OCI-LY1 (cell line): Measurements from ENCODE around the gene STAG1.
"Not testable (repeated sequence)": the region's sequence is repeated elsewhere in the genome, so short reads cannot be mapped to it uniquely, and the experiment has no call there.

ENCODE experiments used
- H2AFZ ChIP-seq: fragments of 200-600 bp; sonication (generic), shearing (Covaris generic); 2 replicates; pipeline ENCODE4 v1.6.0; 2014; ENCODE audit warnings: antibody characterized with exemption, mild to moderate bottlenecking, low read length
- H3F3A ChIP-seq: fragments of 200-600 bp; sonication (generic), shearing (Covaris generic); 2 replicates; pipeline ENCODE4 v1.6.0; 2014; ENCODE audit warnings: mild to moderate bottlenecking, antibody characterized with exemption, low read length, moderate library complexity; ENCODE audit not compliant: insufficient read depth
- H3K27ac ChIP-seq: fragments of 200-600 bp; sonication (generic); 2 replicates; pipeline ENCODE4 v1.5.1; 2014; ENCODE audit warnings: low read length, mixed run types, mild to moderate bottlenecking, low read depth; ENCODE audit not compliant: poor library complexity, severe bottlenecking
- H3K27me3 ChIP-seq: fragments of 200-600 bp; sonication (generic); 2 replicates; pipeline ENCODE4 v1.6.0; 2014; ENCODE audit warnings: antibody characterized with exemption, mild to moderate bottlenecking, low read length, moderate library complexity; ENCODE audit not compliant: insufficient read depth
- H3K36me3 ChIP-seq: fragments of 200-600 bp; sonication (generic); 2 replicates; pipeline ENCODE4 v1.6.1; 2014; ENCODE audit warnings: mild to moderate bottlenecking, antibody characterized with exemption, low read length, moderate library complexity, mixed read lengths; ENCODE audit not compliant: insufficient read depth
- H3K4me1 ChIP-seq: fragments of 200-600 bp; sonication (generic); 2 replicates; pipeline ENCODE4 v1.5.1; 2014; ENCODE audit warnings: mild to moderate bottlenecking, low read length, moderate library complexity; ENCODE audit not compliant: insufficient read depth, severe bottlenecking
- H3K4me2 ChIP-seq: fragments of 200-600 bp; sonication (generic), shearing (Covaris generic); 2 replicates; pipeline ENCODE4 v1.6.1; 2014; ENCODE audit warnings: low read length
- H3K4me3 ChIP-seq: fragments of 200-600 bp; sonication (generic); 2 replicates; pipeline ENCODE4 v1.5.1; 2014; ENCODE audit warnings: low read length, low read depth, mild to moderate bottlenecking, mixed read lengths; ENCODE audit not compliant: poor library complexity, severe bottlenecking
- H3K79me2 ChIP-seq: fragments of 200-600 bp; shearing (Covaris generic); 2 replicates; pipeline ENCODE4 v1.6.1; 2016; ENCODE audit warnings: mixed run types, low read length, mixed read lengths; ENCODE audit not compliant: insufficient read depth
- H3K9ac ChIP-seq: fragments of 200-600 bp; sonication (generic), shearing (Covaris generic); 2 replicates; pipeline ENCODE4 v1.6.1; 2014; ENCODE audit warnings: mild to moderate bottlenecking, low read length, mixed read lengths
- H3K9me2 ChIP-seq: fragments of 200-600 bp; sonication (generic), shearing (Covaris generic); 2 replicates; pipeline ENCODE4 v1.6.1; 2014; ENCODE audit warnings: low read depth, mild to moderate bottlenecking, low read length, mixed read lengths
- H3K9me3 ChIP-seq: fragments of 200-600 bp; shearing (Covaris generic); 2 replicates; pipeline ENCODE4 v1.6.1; 2014; ENCODE audit warnings: low read length, mixed read lengths
- H4K20me1 ChIP-seq: fragments of 200-600 bp; sonication (generic), shearing (Covaris generic); 2 replicates; pipeline ENCODE4 v1.6.0; 2016; ENCODE audit warnings: mild to moderate bottlenecking, low read length; ENCODE audit not compliant: insufficient read depth
- EZH2 ChIP-seq: fragments of 200-600 bp; sonication (generic), shearing (Covaris generic); IDR thresholded peaks from 2 replicates; pipeline ENCODE4 v1.8.0; 2017; ENCODE audit warnings: borderline replicate concordance, mixed run types, mild to moderate bottlenecking, antibody characterized with exemption, low read length, moderate library complexity, mixed read lengths
- TF ChIP-seq, protein P1 (sequence below): fragments of 200-600 bp; sonication (generic), shearing (Covaris generic); IDR thresholded peaks from 2 replicates; pipeline ENCODE4 v1.5.1; 2017; ENCODE audit warnings: mild to moderate bottlenecking, antibody characterized with exemption, low read length, moderate library complexity, mixed read lengths

The STAG1 gene

DNA sequence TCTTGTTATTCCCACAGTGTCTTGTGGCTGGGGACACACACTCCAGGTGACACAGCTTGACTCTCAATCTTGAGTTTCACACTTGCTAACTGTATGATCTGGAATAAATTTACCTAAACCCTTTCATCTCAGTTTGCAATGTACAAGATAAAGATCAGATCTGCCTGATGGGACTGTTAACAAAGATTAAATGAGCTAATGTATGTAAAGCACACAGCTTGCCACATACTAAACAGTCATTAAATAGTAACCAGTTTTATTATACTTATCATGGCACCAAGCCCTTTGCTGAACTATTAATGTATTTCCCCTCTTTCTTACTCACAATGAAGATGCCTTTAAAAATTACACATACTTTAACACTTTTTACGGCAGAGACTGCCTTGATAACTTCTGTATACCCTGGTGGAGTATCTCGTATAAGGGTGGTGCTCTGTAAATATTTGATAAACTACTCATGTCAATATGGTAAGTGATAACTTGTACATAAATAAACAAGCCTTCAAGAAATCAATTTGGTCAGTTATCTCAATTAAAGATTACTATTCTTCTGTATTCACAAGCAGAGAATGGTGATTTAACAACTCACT lies 184.5 kb downstream of the STAG1 start:
- Histone ChIP-seq H3K27ac (no peak overlapping the region), H3K9me3 (no peaks in the 10 kb centered on the region), H3K36me3 (peaks cover 7% of the 10 kb centered on the region; the same call in 1 of the 2 replicates), H3K4me3 (no peak overlapping the region), H3K27me3 (no peaks in the 10 kb centered on the region), H3K4me2 (no peak overlapping the region), H3K9ac (no peak overlapping the region), H3K9me2 (no peaks in the 10 kb centered on the region), H4K20me1 (no peaks in the 10 kb centered on the region), H3K79me2 (no peaks in the 10 kb centered on the region), H3F3A (no peaks in the 10 kb centered on the region), H2AFZ (no peak overlapping the region), H3K4me1 (no peaks in the 10 kb centered on the region)
- no peak for TF ChIP-seq EZH2
- TF ChIP-seq, protein P1, sequence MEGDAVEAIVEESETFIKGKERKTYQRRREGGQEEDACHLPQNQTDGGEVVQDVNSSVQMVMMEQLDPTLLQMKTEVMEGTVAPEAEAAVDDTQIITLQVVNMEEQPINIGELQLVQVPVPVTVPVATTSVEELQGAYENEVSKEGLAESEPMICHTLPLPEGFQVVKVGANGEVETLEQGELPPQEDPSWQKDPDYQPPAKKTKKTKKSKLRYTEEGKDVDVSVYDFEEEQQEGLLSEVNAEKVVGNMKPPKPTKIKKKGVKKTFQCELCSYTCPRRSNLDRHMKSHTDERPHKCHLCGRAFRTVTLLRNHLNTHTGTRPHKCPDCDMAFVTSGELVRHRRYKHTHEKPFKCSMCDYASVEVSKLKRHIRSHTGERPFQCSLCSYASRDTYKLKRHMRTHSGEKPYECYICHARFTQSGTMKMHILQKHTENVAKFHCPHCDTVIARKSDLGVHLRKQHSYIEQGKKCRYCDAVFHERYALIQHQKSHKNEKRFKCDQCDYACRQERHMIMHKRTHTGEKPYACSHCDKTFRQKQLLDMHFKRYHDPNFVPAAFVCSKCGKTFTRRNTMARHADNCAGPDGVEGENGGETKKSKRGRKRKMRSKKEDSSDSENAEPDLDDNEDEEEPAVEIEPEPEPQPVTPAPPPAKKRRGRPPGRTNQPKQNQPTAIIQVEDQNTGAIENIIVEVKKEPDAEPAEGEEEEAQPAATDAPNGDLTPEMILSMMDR = no peak

DNA sequence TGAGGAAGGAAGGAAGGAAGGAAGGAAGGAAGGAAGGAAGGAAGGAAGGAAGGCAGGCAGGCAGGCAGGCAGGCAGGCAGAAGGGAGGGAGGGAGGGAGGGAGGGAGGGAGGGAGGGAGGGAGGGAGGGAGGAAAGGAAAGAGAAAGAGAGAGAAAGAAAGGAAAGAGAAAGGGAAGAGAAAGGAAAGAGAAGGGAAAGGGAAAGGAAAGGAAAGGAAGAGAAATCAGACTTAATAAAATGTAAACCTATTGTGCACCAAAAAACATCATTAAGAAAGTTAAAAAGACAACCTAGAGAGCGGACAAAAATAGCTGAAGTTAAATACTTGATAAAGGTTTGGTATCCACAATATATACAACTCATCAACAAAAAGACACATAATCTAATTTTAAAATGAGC lies 187.2 kb downstream of the STAG1 start:
- not testable (repeated sequence) for H3K9me3 ChIP-seq, H3K9me2 ChIP-seq, H3K4me3 ChIP-seq, H3F3A ChIP-seq, H4K20me1 ChIP-seq, H3K4me1 ChIP-seq, H3K27ac ChIP-seq, H3K4me2 ChIP-seq, H3K27me3 ChIP-seq, H3K36me3 ChIP-seq, H3K79me2 ChIP-seq, H2AFZ ChIP-seq, H3K9ac ChIP-seq

DNA sequence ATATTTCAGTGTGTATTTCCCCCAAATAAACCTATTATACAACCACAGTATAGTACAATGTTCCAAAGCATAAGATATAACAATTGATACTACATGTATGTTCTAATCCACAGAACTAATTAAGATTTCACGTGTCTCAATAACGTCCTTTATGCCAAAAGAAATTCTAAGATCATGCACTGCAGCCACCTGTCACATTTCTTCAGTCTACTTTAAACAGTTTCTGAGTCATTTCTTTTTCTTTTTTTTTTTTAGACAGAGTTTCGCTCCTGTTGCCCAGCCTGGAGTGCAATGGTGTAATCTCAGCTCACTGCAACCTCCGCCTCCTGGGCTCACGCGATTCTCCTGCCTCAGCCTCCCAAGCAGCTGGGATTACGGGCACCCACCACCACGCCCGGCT lies 190.2 kb downstream of the STAG1 start:
- H2AFZ ChIP-seq = no peak overlapping the region
- H3K9ac ChIP-seq = no peak overlapping the region
- H4K20me1 ChIP-seq = no peaks in the 10 kb centered on the region
- no peak overlapping the region for H3K4me3 ChIP-seq
- no peaks in the 10 kb centered on the region for H3K9me3 ChIP-seq
- no peak overlapping the region for H3K27ac ChIP-seq
- no peaks in the 10 kb centered on the region for H3K27me3 ChIP-seq
- no peaks in the 10 kb centered on the region for H3K79me2 ChIP-seq
- H3F3A ChIP-seq = no peaks in the 10 kb centered on the region
- TF ChIP-seq EZH2 = no peak
- TF ChIP-seq, protein P1 = no peak
- no peaks in the 10 kb centered on the region for H3K36me3 ChIP-seq
- no peaks in the 10 kb centered on the region for H3K4me1 ChIP-seq
- no peaks in the 10 kb centered on the region for H3K9me2 ChIP-seq
- no peak overlapping the region for H3K4me2 ChIP-seq

DNA sequence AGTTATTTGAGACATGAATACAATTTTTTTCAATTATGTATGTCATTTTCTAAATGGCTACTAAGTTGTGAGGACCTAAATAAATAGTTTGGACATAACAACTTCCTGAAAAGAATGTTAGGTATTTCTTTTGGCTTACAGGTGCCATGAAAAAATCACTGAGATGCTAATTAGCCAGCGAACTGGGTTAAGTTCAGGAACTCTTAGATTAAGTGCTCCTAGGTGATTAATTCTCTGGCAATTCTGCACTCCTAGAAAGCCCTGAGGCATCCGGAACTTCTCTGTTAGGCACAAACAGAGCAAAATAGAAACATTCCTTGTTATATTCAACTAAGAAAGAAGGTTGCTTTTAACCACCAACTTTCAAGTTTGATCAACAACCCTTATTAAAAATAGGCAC lies 192.3 kb downstream of the STAG1 start:
- Histone ChIP-seq H3K27me3 (no peaks in the 10 kb centered on the region), H3K27ac (no peak overlapping the region), H3K4me1 (no peaks in the 10 kb centered on the region), H3K4me2 (no peak overlapping the region), H3K36me3 (no peaks in the 10 kb centered on the region), H3K4me3 (no peak overlapping the region), H2AFZ (no peak overlapping the region), H3K9me2 (no peaks in the 10 kb centered on the region), H3K9ac (no peak overlapping the region), H3K9me3 (no peaks in the 10 kb centered on the region), H3F3A (no peaks in the 10 kb centered on the region), H3K79me2 (no peaks in the 10 kb centered on the region), H4K20me1 (no peaks in the 10 kb centered on the region)
- TF ChIP-seq EZH2 = no peak
- TF ChIP-seq, protein P1 = no peak

DNA sequence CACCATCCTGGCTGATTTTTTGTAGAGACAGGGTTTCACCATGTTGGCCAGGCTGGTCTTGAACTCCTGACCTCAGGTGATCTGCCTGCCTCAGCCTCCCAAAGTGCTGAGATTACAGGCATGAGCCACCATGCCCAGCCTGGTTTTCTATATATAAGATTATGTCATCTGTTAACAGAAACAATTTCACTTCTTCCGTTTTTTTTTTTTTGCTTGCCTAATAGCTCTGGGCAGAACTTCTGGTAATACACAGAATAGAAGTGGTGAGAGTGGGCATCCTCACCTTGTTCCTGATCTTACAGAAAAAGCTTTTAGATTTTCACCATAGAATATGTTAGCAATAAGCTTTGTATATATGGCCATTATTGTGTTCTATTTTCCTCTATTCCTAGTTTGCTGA lies 202.7 kb downstream of the STAG1 start:
- H3K9ac ChIP-seq, H3K36me3 ChIP-seq, H4K20me1 ChIP-seq, H3K79me2 ChIP-seq, H3F3A ChIP-seq, H3K9me3 ChIP-seq, H3K9me2 ChIP-seq, H3K4me1 ChIP-seq, H3K27me3 ChIP-seq, H2AFZ ChIP-seq, H3K4me3 ChIP-seq, H3K27ac ChIP-seq, H3K4me2 ChIP-seq: not testable (repeated sequence)
